Thyroid gland (tissue), 4 donors: ENCODE results near the gene KLHL28. TPM values are rescaled to one million over a fixed set of nuclear protein-coding genes. Genes with fewer than 3 reads are reported as not detected.

Experiments used
- DNase-seq, 2 donors: peaks; one replicate each; pipeline ENCODE4 v3.0.0-alpha.2; 2019
- H3K27ac ChIP-seq, 3 donors: fragments of 200-600 bp; sonication (generic); 1 replicate in 2 of 3; 2 replicates in 1 of 3; pipeline ENCODE4 v1.5.1; 2016 to 2019; ENCODE audit warnings: mild to moderate bottlenecking in 1 of 3, moderate library complexity in 1 of 3
- H3K27me3 ChIP-seq: fragments of 200-600 bp; sonication (generic); one replicate; pipeline ENCODE4 v1.5.1; 2019
- H3K36me3 ChIP-seq, 2 donors: fragments of 200-600 bp; sonication (generic); one replicate each; pipeline ENCODE4 v1.5.1; 2016 to 2019
- H3K4me1 ChIP-seq, 2 donors: fragments of 200-600 bp; sonication (generic); one replicate each; pipeline ENCODE4 v1.5.1; 2017 to 2019
- H3K4me3 ChIP-seq, 3 donors: fragments of 200-600 bp; sonication (generic); replicated peaks in 1 of 3; 1 replicate in 2 of 3; 2 replicates in 1 of 3; pipeline ENCODE4 v1.5.1; 2016; ENCODE audit warnings: mild to moderate bottlenecking in 1 of 3
- H3K9me3 ChIP-seq: fragments of 200-600 bp; sonication (generic); one replicate; pipeline ENCODE4 v1.5.1; 2017
- POLR2A ChIP-seq, 2 donors: fragments of 450-650 bp; IDR thresholded peaks; one replicate each; pipeline ENCODE4 v1.6.1; 2017; ENCODE audit warnings: antibody characterized with exemption in 2 of 2, mild to moderate bottlenecking in 2 of 2, moderate library complexity in 1 of 2
- WGBS, 2 donors: methylation state at CpG; one replicate each; pipeline ENCODE4 v1.1.5; 2017; 5-methylcytosine and 5-hydroxymethylcytosine counted together
- intact Hi-C: fragments of 100-400 bp; cut with DNase I; formaldehyde crosslinking; loops from one replicate; pipeline ENCODE4 v1.15.1; 2023
- total RNA-seq, 4 donors: library from RNA; depleted of rRNA; stranded (reverse); fragments of >200 nt; gene quantifications; one replicate each; pipeline ENCODE4 v1.2.3, GENCODE V29; 2016
- TF ChIP-seq, protein P1 (sequence below), 6 experiments: fragments of 200-600 bp in 3 of 6; fragments of 450-650 bp in 3 of 6; sonication (generic) in 3 of 6; IDR thresholded peaks; one replicate each; pipeline ENCODE4 v1.5.1; 2016 to 2019; ENCODE audit warnings: antibody characterized with exemption in 6 of 6, mild to moderate bottlenecking in 2 of 6, inconsistent platforms in 1 of 6, moderate library complexity in 1 of 6

Gene KLHL28
- total RNA-seq, 4 donors from 2014 or later: 12.0 to 21.0 (median 13.3) TPM

DNA sequence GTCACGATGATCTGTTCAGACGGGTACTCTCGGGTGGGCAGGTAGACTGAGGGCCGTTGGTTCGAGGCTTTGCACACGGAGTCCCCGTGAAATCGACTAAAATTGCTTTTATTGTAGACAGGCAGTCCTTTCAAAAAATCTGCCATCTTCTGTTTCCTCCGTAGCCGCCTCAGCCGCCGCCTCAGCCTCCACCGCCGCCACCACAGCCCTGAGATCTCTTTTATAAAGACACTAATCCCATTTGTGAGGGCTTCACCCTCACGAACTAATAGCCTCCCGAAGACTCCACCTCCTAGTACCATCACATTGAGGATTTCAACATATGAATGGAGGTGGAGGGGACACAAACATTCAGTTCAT lies 74.2 kb downstream of the KLHL28 start:
- Histone ChIP-seq H3K27ac (no peak overlapping the region), H3K36me3 (no peaks in the 10 kb centered on the region), H3K27me3 (no peaks in the 10 kb centered on the region), H3K4me3 (no peak overlapping the region), H3K4me1 (no peaks in the 10 kb centered on the region), H3K9me3 (no peaks in the 10 kb centered on the region)
- TF ChIP-seq POLR2A (IDR thresholded peaks at IDR 0.05): no peak
- TF ChIP-seq, protein P1, sequence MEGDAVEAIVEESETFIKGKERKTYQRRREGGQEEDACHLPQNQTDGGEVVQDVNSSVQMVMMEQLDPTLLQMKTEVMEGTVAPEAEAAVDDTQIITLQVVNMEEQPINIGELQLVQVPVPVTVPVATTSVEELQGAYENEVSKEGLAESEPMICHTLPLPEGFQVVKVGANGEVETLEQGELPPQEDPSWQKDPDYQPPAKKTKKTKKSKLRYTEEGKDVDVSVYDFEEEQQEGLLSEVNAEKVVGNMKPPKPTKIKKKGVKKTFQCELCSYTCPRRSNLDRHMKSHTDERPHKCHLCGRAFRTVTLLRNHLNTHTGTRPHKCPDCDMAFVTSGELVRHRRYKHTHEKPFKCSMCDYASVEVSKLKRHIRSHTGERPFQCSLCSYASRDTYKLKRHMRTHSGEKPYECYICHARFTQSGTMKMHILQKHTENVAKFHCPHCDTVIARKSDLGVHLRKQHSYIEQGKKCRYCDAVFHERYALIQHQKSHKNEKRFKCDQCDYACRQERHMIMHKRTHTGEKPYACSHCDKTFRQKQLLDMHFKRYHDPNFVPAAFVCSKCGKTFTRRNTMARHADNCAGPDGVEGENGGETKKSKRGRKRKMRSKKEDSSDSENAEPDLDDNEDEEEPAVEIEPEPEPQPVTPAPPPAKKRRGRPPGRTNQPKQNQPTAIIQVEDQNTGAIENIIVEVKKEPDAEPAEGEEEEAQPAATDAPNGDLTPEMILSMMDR (IDR thresholded peaks at IDR 0.05): no peak
- no peak for DNase-seq
- WGBS, 2 donors: 95 to 98% methylated on average over 16 of the region's 16 CpGs
- intact Hi-C loops: no loop called here

DNA sequence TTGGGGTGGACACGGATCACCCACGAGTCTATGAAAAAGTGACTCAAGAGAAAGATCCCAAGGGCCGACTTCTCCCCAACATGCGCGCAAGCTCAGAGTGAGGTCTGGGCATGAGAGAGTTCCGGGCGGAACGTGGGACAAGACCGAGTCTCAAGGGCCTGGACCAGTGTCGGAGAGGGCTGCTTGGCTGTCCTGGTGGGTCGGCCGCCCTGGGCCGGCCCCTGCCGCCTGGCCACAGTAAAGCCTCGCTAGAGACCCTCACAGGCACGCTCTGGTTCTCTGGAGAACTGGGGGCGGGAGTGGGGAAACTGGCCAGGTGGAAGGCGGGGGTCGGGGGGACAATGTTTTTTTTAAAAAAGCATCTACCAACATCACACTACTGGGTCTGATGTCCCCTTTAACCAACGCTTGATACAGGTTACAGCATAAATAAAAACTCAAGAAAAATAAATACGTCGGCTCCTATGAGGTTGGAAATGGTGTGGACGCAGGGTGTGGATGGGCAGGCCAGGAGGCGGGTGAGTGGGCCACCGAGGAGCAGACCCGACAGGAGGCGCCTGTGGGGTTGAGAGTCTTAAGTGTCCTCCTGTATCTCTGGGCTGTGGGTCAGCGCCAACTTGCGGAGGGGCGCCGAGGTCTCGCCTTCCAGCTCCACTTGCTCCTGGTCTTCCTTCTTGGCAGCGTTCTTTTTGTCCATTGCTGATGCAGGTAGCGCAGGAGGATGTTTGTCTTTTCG lies 74.7 kb downstream of the KLHL28 start:
- no peak overlapping the region for H3K27ac ChIP-seq
- no peak for DNase-seq
- H3K9me3 ChIP-seq: no peaks in the 10 kb centered on the region
- no peaks in the 10 kb centered on the region for H3K27me3 ChIP-seq
- no peaks in the 10 kb centered on the region for H3K36me3 ChIP-seq
- H3K4me1 ChIP-seq: no peaks in the 10 kb centered on the region
- H3K4me3 ChIP-seq: no peak overlapping the region
- 95 to 96% methylated on average over 35 of the region's 35 CpGs for WGBS, 2 donors
- TF ChIP-seq, protein P1 (IDR thresholded peaks at IDR 0.05): no peak
- TF ChIP-seq POLR2A (IDR thresholded peaks at IDR 0.05): no peak
- intact Hi-C loops: no loop called here

DNA sequence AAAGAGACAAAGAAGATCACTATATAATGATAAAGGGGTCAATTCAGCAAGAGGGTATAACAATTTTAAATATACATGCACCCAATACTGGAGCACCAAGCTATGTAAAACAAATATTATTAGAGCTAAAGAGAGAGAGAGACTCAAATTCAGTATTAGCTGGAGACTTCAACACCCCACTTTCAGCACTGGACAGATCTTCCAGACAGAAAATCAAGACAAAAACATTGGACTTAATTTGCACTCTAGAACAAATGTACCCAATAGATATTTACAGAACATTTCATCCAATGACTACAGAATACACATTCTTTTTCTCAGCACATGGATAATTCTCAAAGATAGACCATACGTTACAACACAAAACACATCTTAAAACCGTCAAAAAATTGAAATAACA lies 81.0 kb downstream of the KLHL28 start:
- WGBS, 2 donors: 89 to 92% methylated on average over 2 of the region's 2 CpGs
- Histone ChIP-seq H3K27me3 (no peaks in the 10 kb centered on the region), H3K4me3 (no peak overlapping the region), H3K9me3 (no peaks in the 10 kb centered on the region), H3K36me3 (no peaks in the 10 kb centered on the region), H3K4me1 (no peaks in the 10 kb centered on the region), H3K27ac (no peak overlapping the region)
- TF ChIP-seq POLR2A (IDR thresholded peaks at IDR 0.05): no peak
- TF ChIP-seq, protein P1 (IDR thresholded peaks at IDR 0.05): no peak
- no peak for DNase-seq
- intact Hi-C loops: no loop called here

Other genes with a start within 250 kb of the KLHL28 start
- 10 to 100 TPM; 30.3 to 54.8 (median 36.2) TPM for gene TOGARAM1, start 243 bp upstream of the KLHL28 start, total RNA-seq
- 10 to 100 TPM; 33.2 to 47.0 (median 37.6) TPM for gene PRPF39, start 122.2 kb upstream of the KLHL28 start, total RNA-seq
- 10 to 100 TPM; 12.3 to 45.1 (median 40.9) TPM for gene FKBP3, start 172.5 kb upstream of the KLHL28 start, total RNA-seq
- gene FANCM, start 174.0 kb upstream of the KLHL28 start, total RNA-seq: 10 to 100 TPM in 1 of 4 donors, 1 to 10 TPM in 3; 4.2 to 15.7 (median 7.6) TPM